Suppressor macrophage (primary cell): ENCODE data around the gene SEL1L2.

Source experiments
- DNase-seq, 4 experiments: peaks; one replicate each; pipeline ENCODE4 v3.0.0-alpha.2; 2020 to 2022

Gene SEL1L2

GRCh38 chr20:13813910-13814309 lies 176.5 kb downstream of the SEL1L2 start:
- DNase-seq, result no peak

GRCh38 chr20:13810446-13810845 lies 180.0 kb downstream of the SEL1L2 start:
- DNase-seq, result no peak

GRCh38 chr20:13809855-13810254 lies 180.6 kb downstream of the SEL1L2 start:
- no peak for DNase-seq

- no peak for DNase-seq
These were observed 181.0 kb downstream of the SEL1L2 start for GRCh38 chr20:13809373-13809772.

DNA sequence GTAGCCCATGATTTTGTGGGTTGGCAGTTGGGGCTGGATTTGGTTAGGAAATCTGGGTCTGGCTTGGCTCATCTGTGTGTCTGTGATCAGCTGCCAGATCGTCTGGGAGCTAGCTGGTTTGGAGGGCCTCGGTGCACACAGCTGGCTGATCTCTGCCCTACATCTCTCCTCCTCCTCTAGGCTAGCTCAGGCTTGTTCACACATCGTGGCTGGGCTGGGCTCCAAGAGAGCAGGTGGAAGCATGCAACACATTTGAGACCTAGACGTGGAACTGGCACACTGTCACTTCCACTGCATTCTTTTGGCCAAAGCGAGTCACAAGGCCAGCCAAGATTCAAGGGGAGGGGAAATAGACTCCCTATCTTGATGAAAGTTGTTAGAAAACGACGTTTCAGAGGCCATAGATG lies 189.7 kb downstream of the SEL1L2 start:
- DNase-seq, result no peak

DNA sequence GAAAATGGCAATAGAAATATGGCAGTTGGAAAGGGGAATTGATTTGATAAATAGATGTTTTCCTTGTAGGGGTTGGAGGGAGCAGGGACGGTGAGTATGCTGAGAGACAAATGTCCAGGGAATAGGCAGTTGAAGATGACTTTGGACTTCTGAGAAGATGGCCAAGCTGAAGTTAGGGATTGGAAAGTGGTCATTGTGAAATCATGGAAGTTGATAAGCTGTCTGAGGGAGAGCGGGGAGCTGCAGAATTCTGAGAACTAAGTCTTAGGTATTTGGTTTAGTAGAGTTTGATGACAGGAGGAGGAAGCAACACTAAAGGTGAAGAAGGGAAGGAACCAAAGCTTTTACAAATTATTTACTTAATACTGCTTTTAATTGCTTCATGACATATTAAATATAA lies 190.4 kb downstream of the SEL1L2 start:
- DNase-seq, result no peak
